Astrocyte (in vitro differentiated cells and primary cell): ENCODE measurements around the gene EPN2. TPM values are rescaled to one million over a fixed set of nuclear protein-coding genes. Genes with fewer than 3 reads are reported as not detected.

Experiments used
- DNase-seq: peaks from one replicate; pipeline ENCODE4 v3.0.0-alpha.2; 2010; ENCODE audit warnings: low read depth
- FAIRE-seq: peaks from 2 replicates; lab custom pipeline; 2011; peaks lifted over from hg19 to GRCh38; lab: Jason Lieb, UNC
- H2AFZ ChIP-seq: 2 replicates; pipeline ENCODE4 v1.6.0; 2012; ENCODE audit warnings: low read depth, low read length, inconsistent platforms
- H3K27ac ChIP-seq: 2 replicates; pipeline ENCODE4 v1.5.1; 2011; ENCODE audit warnings: low read depth, low read length, inconsistent platforms
- H3K27me3 ChIP-seq: 2 replicates; pipeline ENCODE4 v1.6.0; 2011; ENCODE audit warnings: low read length, inconsistent platforms; ENCODE audit not compliant: insufficient read depth
- H3K36me3 ChIP-seq: 2 replicates; pipeline ENCODE4 v1.5.1; 2011; ENCODE audit warnings: low read length, inconsistent platforms; ENCODE audit not compliant: insufficient read depth
- H3K4me1 ChIP-seq: 2 replicates; pipeline ENCODE4 v1.5.1; 2011; ENCODE audit warnings: low read length, inconsistent platforms; ENCODE audit not compliant: insufficient read depth
- H3K4me2 ChIP-seq: 2 replicates; pipeline ENCODE4 v1.6.0; 2012; ENCODE audit warnings: low read length, inconsistent platforms
- H3K4me3 ChIP-seq: 2 replicates; pipeline ENCODE4 v1.5.1; 2011; ENCODE audit warnings: low read depth, mild to moderate bottlenecking, low read length, inconsistent platforms; ENCODE audit not compliant: insufficient read depth
- H3K79me2 ChIP-seq: 2 replicates; pipeline ENCODE4 v1.6.0; 2012; ENCODE audit warnings: mild to moderate bottlenecking, low read length, inconsistent platforms; ENCODE audit not compliant: insufficient read depth
- H3K9ac ChIP-seq: 2 replicates; pipeline ENCODE4 v1.6.0; 2012; ENCODE audit warnings: mild to moderate bottlenecking, low read length, inconsistent platforms
- H3K9me3 ChIP-seq: 2 replicates; pipeline ENCODE4 v1.5.1; 2012; ENCODE audit warnings: low read depth, mild to moderate bottlenecking, low read length, inconsistent platforms; ENCODE audit not compliant: insufficient read depth
- H4K20me1 ChIP-seq: 2 replicates; pipeline ENCODE4 v1.6.0; 2012; ENCODE audit warnings: low read length, inconsistent platforms; ENCODE audit not compliant: insufficient read depth
- H3K27ac Mint-ChIP-seq: one replicate; pipeline ENCODE4 v1.8.0; 2021; ENCODE audit warnings: mild to moderate bottlenecking, mixed read lengths; ENCODE audit not compliant: unreplicated experiment
- H3K27me3 Mint-ChIP-seq: one replicate; pipeline ENCODE4 v1.8.0; 2021; ENCODE audit warnings: low read depth, mixed read lengths; ENCODE audit not compliant: unreplicated experiment
- H3K36me3 Mint-ChIP-seq: one replicate; pipeline ENCODE4 v1.8.0; 2021; ENCODE audit warnings: low read depth, mixed read lengths; ENCODE audit not compliant: unreplicated experiment
- H3K4me1 Mint-ChIP-seq: one replicate; pipeline ENCODE4 v1.8.0; 2021; ENCODE audit warnings: low read depth, mixed read lengths; ENCODE audit not compliant: unreplicated experiment
- H3K4me3 Mint-ChIP-seq: one replicate; pipeline ENCODE4 v1.8.0; 2021; ENCODE audit warnings: mild to moderate bottlenecking, moderate library complexity, mixed read lengths; ENCODE audit not compliant: unreplicated experiment
- H3K9me3 Mint-ChIP-seq: one replicate; pipeline ENCODE4 v1.8.0; 2021; ENCODE audit warnings: mild to moderate bottlenecking, mixed read lengths; ENCODE audit not compliant: unreplicated experiment
- CTCF ChIP-seq: IDR thresholded peaks from 2 replicates; pipeline ENCODE4 v1.5.1; 2011; ENCODE audit warnings: low read depth, mild to moderate bottlenecking, inconsistent platforms, low read length, moderate library complexity; ENCODE audit not compliant: insufficient read depth
- EZH2 ChIP-seq: IDR thresholded peaks from 2 replicates; pipeline ENCODE4 v1.6.1; 2012; ENCODE audit warnings: mild to moderate bottlenecking, low read length, inconsistent platforms; ENCODE audit not compliant: insufficient read depth
- total RNA-seq: library from RNA; stranded (reverse); gene quantifications from 2 replicates; pipeline ENCODE4 v1.2.1, GENCODE V29; 2021

The EPN2 gene
- total RNA-seq, 1 donor from 2014 or later = 48.7 TPM

GRCh38 chr17:19237389-19238166, 412 bp downstream of the EPN2 start:
- TF ChIP-seq CTCF = no peak
- Histone ChIP-seq H3K9ac (peak overlapping the region; percentile 91), H3K9me3 (no peaks in the 10 kb centered on the region), H3K27ac (peak overlapping the region; percentile 64), H3K27me3 (no peaks in the 10 kb centered on the region), H3K79me2 (peaks cover 48% of the 10 kb centered on the region), H3K36me3 (no peaks in the 10 kb centered on the region), H4K20me1 (peaks cover 38% of the 10 kb centered on the region), H3K4me1 (peaks cover 9% of the 10 kb centered on the region), H2AFZ (peak overlapping the region; percentile 80), H3K4me2 (peak overlapping the region; percentile 98), H3K4me3 (peak overlapping the region; percentile 77)
- FAIRE-seq = no peak
- DNase-seq = no peak
- Mint-ChIP-seq H3K4me1 (peaks cover 8% of the 10 kb centered on the region), H3K4me3 (peak overlapping the region; percentile 90), H3K27ac (peak overlapping the region; percentile 78), H3K36me3 (peaks cover 7% of the 10 kb centered on the region), H3K9me3 (no peaks in the 10 kb centered on the region), H3K27me3 (no peaks in the 10 kb centered on the region)

DNA sequence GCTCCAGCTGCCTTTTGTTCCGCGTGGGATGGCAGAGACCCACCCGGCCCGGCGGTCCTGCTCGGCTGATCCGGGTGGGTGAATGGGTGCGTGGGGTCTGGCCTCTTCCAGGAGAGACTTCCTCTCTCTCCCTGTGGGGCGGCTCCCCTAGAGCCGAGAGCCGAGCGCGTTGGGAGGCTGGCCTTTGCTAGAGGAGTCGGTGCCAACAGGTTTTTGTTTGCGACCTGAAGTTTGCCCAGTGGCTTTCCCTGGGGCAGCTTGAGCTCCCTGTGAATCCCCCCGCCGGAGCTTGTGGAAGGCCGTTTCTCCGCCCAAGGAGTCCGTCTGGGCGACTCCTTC, 970 bp downstream of the EPN2 start:
- peaks cover 44% of the 10 kb centered on the region for H4K20me1 ChIP-seq
- Mint-ChIP-seq H3K27me3 (no peaks in the 10 kb centered on the region), H3K36me3 (peaks cover 7% of the 10 kb centered on the region), H3K4me1 (peaks cover 11% of the 10 kb centered on the region), H3K27ac (peak overlapping the region; percentile 41), H3K4me3 (peak overlapping the region; percentile 90), H3K9me3 (no peaks in the 10 kb centered on the region)
- FAIRE-seq (no peak), DNase-seq (no peak)
- peaks cover 9% of the 10 kb centered on the region for H3K4me1 ChIP-seq
- peak overlapping the region; percentile 80 for H2AFZ ChIP-seq
- no peaks in the 10 kb centered on the region for H3K36me3 ChIP-seq
- no peak for TF ChIP-seq EZH2
- TF ChIP-seq CTCF = no peak
- no peaks in the 10 kb centered on the region for H3K27me3 ChIP-seq
- H3K27ac ChIP-seq = peak overlapping the region; percentile 20
- no peaks in the 10 kb centered on the region for H3K9me3 ChIP-seq
- peak overlapping the region; percentile 91 for H3K9ac ChIP-seq
- peak overlapping the region; percentile 77 for H3K4me3 ChIP-seq
- peaks cover 53% of the 10 kb centered on the region for H3K79me2 ChIP-seq
- peak overlapping the region; percentile 98 for H3K4me2 ChIP-seq

DNA sequence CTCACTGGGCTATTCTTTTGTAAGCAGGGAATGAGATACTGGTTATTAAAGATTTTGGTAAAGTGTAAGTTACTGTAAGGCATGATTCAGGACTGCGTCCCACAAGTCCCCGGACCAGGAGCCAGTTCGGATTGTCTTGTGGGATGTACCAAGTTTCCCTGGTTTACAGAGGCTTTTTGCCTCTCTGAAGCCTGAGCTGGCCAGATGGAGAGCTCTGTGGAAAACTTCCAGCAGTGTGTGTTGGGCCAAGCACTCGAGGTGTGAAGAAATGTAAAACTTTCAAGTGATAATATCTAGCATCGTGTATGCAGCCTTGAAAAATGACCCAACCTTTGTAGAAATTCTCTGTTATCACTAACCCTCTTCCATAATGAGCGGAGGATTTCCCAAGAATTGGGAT, 2.4 kb downstream of the EPN2 start:
- Histone ChIP-seq H3K4me2 (no peak overlapping the region), H3K9ac (no peak overlapping the region), H3K4me3 (no peak overlapping the region), H3K9me3 (no peaks in the 10 kb centered on the region), H3K79me2 (peaks cover 65% of the 10 kb centered on the region), H3K36me3 (no peaks in the 10 kb centered on the region), H3K4me1 (peaks cover 9% of the 10 kb centered on the region), H3K27ac (no peak overlapping the region), H2AFZ (no peak overlapping the region), H4K20me1 (peaks cover 53% of the 10 kb centered on the region), H3K27me3 (no peaks in the 10 kb centered on the region)
- TF ChIP-seq EZH2 (no peak), CTCF (no peak)
- Mint-ChIP-seq H3K27me3 (no peaks in the 10 kb centered on the region), H3K36me3 (peaks cover 7% of the 10 kb centered on the region), H3K27ac (no peak overlapping the region), H3K9me3 (no peaks in the 10 kb centered on the region), H3K4me1 (peaks cover 11% of the 10 kb centered on the region), H3K4me3 (peak overlapping the region; percentile 60)
- no peak for FAIRE-seq
- no peak for DNase-seq
